Ramos (cell line): Measurements from ENCODE around the gene MIDN.

Source experiments
- in situ Hi-C: fragments of 300-500 bp; cut with MboI; formaldehyde crosslinking; loops from one replicate; pipeline ENCODE4 v1.14.3; 2022; ENCODE audit warnings: low sequenced_read_pairs; ENCODE audit not compliant: unreplicated experiment

Gene MIDN

GRCh38 chr19:1278713-1279660 is 30.6 kb downstream of the MIDN start:
- in situ Hi-C loops: no loop called here

- in situ Hi-C loops: no loop called here
Observed at GRCh38 chr19:1279782-1280341, 31.5 kb downstream of the MIDN start.

GRCh38 chr19:1280636-1281568 is 32.5 kb downstream of the MIDN start:
- in situ Hi-C loops: no loop called here

GRCh38 chr19:1281569-1282287 is 33.3 kb downstream of the MIDN start:
- in situ Hi-C loops: no loop called here

GRCh38 chr19:1282588-1283206 is 34.3 kb downstream of the MIDN start:
- in situ Hi-C loops: no loop called here

- in situ Hi-C loops: no loop called here
Observed at GRCh38 chr19:1283207-1283916, 35.0 kb downstream of the MIDN start.

GRCh38 chr19:1283917-1284292 is 35.5 kb downstream of the MIDN start:
- in situ Hi-C loops: no loop called here

- in situ Hi-C loops: no loop called here
Observed at GRCh38 chr19:1284293-1284978, 36.1 kb downstream of the MIDN start.

GRCh38 chr19:1284979-1285736 is 36.8 kb downstream of the MIDN start:
- in situ Hi-C loops: no loop called here

GRCh38 chr19:1285737-1286360 is 37.5 kb downstream of the MIDN start, which contains the start of gene EFNA2:
Gene EFNA2, plus strand, starts transcription at chr19:1285873. Its CDS starts 296 bp downstream, at chr19:1286169.
- in situ Hi-C loops: no loop called here

- in situ Hi-C loops: no loop called here
Observed at GRCh38 chr19:1286487-1287353, 38.3 kb downstream of the MIDN start.

- in situ Hi-C loops: no loop called here
Observed at GRCh38 chr19:1287354-1288225, 39.2 kb downstream of the MIDN start.

GRCh38 chr19:1288226-1288612 is 39.8 kb downstream of the MIDN start:
- in situ Hi-C loops: no loop called here

GRCh38 chr19:1288833-1289685 is 40.7 kb downstream of the MIDN start:
- in situ Hi-C loops: no loop called here

GRCh38 chr19:1289686-1290025 is 41.3 kb downstream of the MIDN start:
- in situ Hi-C loops: no loop called here
